ENCODE measurements around the gene CCBE1.

DNA sequence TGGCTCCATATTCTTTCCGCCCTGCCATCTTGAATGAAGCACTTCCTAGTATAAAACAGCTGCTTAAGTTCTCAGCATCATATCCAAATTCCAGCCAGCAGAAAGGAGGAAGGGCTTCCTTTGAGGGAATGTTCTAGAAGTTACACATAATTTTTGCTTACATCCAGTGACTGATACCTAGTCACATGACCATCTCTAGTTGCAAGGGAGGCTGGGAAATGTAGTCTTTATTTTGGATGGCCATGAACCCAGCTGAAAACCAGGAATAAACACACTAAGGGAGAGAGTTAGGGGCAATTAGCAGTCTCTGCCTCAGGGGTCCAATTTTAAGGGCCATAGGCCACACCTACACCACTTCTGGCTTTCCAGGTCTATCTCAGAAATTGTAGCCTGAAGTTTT lies 280.4 kb downstream of the CCBE1 start:
- TF ChIP-seq NCOR1 (IDR thresholded peaks at IDR 0.05) (no peak), ETV5 (CRISPR knock-in tag; IDR thresholded peaks at IDR 0.05; ENCODE audit: low read depth) (no peak), ZNF23 (CRISPR knock-in tag; IDR thresholded peaks at IDR 0.05) (no peak), NR3C1 (CRISPR knock-in tag; IDR thresholded peaks at IDR 0.05) (no peak), HNRNPL (IDR thresholded peaks at IDR 0.05; ENCODE audit: low read depth, low read length) (no peak), POLR2AphosphoS5 (IDR thresholded peaks at IDR 0.05; ENCODE audit: control insufficient read depth, insufficient read depth, low read depth, low read length) (no peak), PCBP1 (IDR thresholded peaks at IDR 0.05; ENCODE audit: low read depth, low read length, poor library complexity, severe bottlenecking) (no peak), ELF2 (CRISPR knock-in tag; IDR thresholded peaks at IDR 0.05) (no peak), EGR1 (conservative IDR thresholded peaks at IDR 0.05) (no peak), BRF1 (IDR thresholded peaks at IDR 0.05; ENCODE audit: borderline replicate concordance, extremely low read depth, insufficient read length) (no peak)
- TF ChIP-seq, protein P1, sequence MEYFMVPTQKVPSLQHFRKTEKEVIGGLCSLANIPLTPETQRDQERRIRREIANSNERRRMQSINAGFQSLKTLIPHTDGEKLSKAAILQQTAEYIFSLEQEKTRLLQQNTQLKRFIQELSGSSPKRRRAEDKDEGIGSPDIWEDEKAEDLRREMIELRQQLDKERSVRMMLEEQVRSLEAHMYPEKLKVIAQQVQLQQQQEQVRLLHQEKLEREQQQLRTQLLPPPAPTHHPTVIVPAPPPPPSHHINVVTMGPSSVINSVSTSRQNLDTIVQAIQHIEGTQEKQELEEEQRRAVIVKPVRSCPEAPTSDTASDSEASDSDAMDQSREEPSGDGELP (CRISPR knock-in tag; IDR thresholded peaks at IDR 0.05; ENCODE audit: borderline replicate concordance) = no peak
- TF ChIP-seq, protein P2, sequence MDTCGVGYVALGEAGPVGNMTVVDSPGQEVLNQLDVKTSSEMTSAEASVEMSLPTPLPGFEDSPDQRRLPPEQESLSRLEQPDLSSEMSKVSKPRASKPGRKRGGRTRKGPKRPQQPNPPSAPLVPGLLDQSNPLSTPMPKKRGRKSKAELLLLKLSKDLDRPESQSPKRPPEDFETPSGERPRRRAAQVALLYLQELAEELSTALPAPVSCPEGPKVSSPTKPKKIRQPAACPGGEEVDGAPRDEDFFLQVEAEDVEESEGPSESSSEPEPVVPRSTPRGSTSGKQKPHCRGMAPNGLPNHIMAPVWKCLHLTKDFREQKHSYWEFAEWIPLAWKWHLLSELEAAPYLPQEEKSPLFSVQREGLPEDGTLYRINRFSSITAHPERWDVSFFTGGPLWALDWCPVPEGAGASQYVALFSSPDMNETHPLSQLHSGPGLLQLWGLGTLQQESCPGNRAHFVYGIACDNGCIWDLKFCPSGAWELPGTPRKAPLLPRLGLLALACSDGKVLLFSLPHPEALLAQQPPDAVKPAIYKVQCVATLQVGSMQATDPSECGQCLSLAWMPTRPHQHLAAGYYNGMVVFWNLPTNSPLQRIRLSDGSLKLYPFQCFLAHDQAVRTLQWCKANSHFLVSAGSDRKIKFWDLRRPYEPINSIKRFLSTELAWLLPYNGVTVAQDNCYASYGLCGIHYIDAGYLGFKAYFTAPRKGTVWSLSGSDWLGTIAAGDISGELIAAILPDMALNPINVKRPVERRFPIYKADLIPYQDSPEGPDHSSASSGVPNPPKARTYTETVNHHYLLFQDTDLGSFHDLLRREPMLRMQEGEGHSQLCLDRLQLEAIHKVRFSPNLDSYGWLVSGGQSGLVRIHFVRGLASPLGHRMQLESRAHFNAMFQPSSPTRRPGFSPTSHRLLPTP (IDR thresholded peaks at IDR 0.05; ENCODE audit: borderline replicate concordance, extremely low read depth, insufficient read length) = no peak
